Activated CD8-positive, alpha-beta memory T cell treated with anti-CD3 and anti-CD28 coated beads, Interleukin-2, amount 10 ng/mL, durations not matched to agents 7 days and 5 days (primary cell): ENCODE data around the gene FRMD7. TPM values are rescaled to one million over a fixed set of nuclear protein-coding genes. Genes with fewer than 3 reads are reported as not detected.
"Not testable (repeated sequence)": the region's sequence is repeated elsewhere in the genome, so short reads cannot be mapped to it uniquely, and the experiment has no call there.

Source experiments
- ATAC-seq: fragments of 150-1000 bp; cut with Tn5 transposase; one replicate; pipeline ENCODE4 v1.10.0; 2021; ENCODE audit warnings: moderate library complexity
- CTCF ChIA-PET: fragments of 350-600 bp; sonication (Branson Sonifier 250); formaldehyde crosslinking; loops from one replicate; lab custom pipeline; 2021; ENCODE audit warnings: antibody characterized with exemption; lab: Charles Lee
- DNase-seq: peaks from one replicate; pipeline ENCODE4 v3.0.0-alpha.2; 2020
- H3K27ac Mint-ChIP-seq: one replicate; pipeline ENCODE4 v1.8.0; 2021; ENCODE audit warnings: mild to moderate bottlenecking, mixed read lengths
- H3K27me3 Mint-ChIP-seq: one replicate; pipeline ENCODE4 v1.8.0; 2021; ENCODE audit warnings: mixed read lengths
- H3K36me3 Mint-ChIP-seq: one replicate; pipeline ENCODE4 v1.8.0; 2021; ENCODE audit warnings: mild to moderate bottlenecking, mixed read lengths
- H3K4me1 Mint-ChIP-seq: one replicate; pipeline ENCODE4 v1.8.0; 2021; ENCODE audit warnings: mixed read lengths
- H3K4me3 Mint-ChIP-seq: one replicate; pipeline ENCODE4 v1.8.0; 2021; ENCODE audit warnings: mild to moderate bottlenecking, moderate library complexity, mixed read lengths
- H3K9me3 Mint-ChIP-seq: one replicate; pipeline ENCODE4 v1.8.0; 2022; ENCODE audit warnings: low read depth, mixed read lengths
- total RNA-seq, 2 experiments: library from RNA; stranded (reverse); gene quantifications; one replicate each; pipeline ENCODE4 v1.2.3, GENCODE V29; 2021

FRMD7 gene
- total RNA-seq, 2 experiments from 2014 or later: not detected

DNA sequence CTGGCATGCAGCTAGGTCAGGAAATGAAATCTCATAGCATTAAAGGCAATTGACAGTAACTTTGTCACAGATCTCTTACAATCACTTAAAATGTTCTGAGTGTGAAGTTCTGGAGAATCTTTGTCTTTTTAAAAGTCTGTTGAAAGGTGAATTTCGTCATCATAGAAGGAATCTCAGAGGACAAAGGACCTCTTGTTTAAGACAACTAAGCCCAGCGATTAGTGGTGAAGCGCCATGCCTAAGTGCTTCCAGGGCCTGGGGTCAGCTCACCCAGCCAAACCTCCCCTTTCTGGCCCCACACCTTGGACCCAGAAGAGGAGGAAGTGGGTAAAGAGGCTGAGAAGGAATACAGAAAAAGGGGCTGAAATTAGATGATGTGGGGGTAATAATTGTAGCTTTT lies 8.5 kb downstream of the FRMD7 start:
- no peaks in the 10 kb centered on the region for H3K36me3 Mint-ChIP-seq
- CTCF ChIA-PET: no interaction called here
- H3K4me1 Mint-ChIP-seq: no peaks in the 10 kb centered on the region
- no peaks in the 10 kb centered on the region for H3K9me3 Mint-ChIP-seq
- ATAC-seq: no peak
- no peak overlapping the region for H3K4me3 Mint-ChIP-seq
- no peaks in the 10 kb centered on the region for H3K27me3 Mint-ChIP-seq
- no peak for DNase-seq
- H3K27ac Mint-ChIP-seq: no peak overlapping the region

GRCh38 chrX:132118358-132118757 lies 9.5 kb downstream of the FRMD7 start:
- Mint-ChIP-seq H3K4me1 (no peaks in the 10 kb centered on the region), H3K27ac (no peak overlapping the region), H3K4me3 (no peak overlapping the region), H3K27me3 (no peaks in the 10 kb centered on the region), H3K36me3 (no peaks in the 10 kb centered on the region), H3K9me3 (no peaks in the 10 kb centered on the region)
- no peak for DNase-seq
- no peak for ATAC-seq
- CTCF ChIA-PET: no interaction called here

DNA sequence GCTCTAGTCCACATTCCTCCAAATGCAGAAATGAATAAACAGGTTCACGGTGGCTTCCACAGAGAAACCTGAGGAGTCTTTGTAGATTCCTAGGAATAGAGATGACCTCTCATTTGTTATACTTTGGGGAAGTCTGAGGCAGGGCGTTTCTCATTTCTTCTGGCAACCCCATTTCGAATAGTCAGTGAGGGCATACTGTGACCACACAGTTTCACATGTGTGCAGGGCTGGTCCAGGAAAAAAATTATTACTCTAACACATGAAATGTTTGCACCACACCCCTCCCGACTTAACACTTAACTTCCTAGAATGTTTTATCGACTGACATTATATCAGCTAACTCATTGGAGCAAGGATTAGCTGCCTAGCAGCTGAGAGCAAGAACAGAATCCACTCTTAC lies 12.0 kb downstream of the FRMD7 start:
- Mint-ChIP-seq H3K9me3 (no peaks in the 10 kb centered on the region), H3K4me3 (no peak overlapping the region), H3K27ac (no peak overlapping the region), H3K4me1 (no peaks in the 10 kb centered on the region), H3K27me3 (no peaks in the 10 kb centered on the region), H3K36me3 (no peaks in the 10 kb centered on the region)
- CTCF ChIA-PET: no interaction called here
- ATAC-seq: no peak
- DNase-seq: no peak

DNA sequence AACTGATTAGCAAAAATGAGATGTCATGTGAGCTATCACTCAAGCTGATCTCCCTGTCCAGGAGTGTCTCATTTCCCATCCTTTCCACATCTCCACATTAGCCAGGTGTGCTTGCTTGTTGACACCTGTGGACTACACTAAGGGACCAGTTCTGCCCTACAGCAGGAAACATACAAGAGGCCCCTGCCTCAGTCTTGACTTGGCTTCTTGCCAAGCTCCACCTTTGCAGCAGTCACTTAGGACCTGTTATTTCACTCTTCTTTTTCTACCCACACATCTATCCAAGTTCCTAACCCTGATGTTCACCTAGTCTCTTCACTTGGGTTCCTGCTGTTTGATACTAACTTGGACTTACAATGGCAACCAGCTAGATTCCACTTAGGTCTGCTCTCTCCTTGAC lies 13.2 kb downstream of the FRMD7 start:
- Mint-ChIP-seq H3K4me3 (no peak overlapping the region), H3K4me1 (no peaks in the 10 kb centered on the region), H3K36me3 (no peaks in the 10 kb centered on the region), H3K27ac (no peak overlapping the region), H3K27me3 (no peaks in the 10 kb centered on the region), H3K9me3 (no peaks in the 10 kb centered on the region)
- CTCF ChIA-PET: no interaction called here
- DNase-seq (no peak), ATAC-seq (no peak)

GRCh38 chrX:132107291-132107690 lies 20.5 kb downstream of the FRMD7 start:
- no peak overlapping the region for H3K27ac Mint-ChIP-seq
- CTCF ChIA-PET: no interaction called here
- no peaks in the 10 kb centered on the region for H3K36me3 Mint-ChIP-seq

DNA sequence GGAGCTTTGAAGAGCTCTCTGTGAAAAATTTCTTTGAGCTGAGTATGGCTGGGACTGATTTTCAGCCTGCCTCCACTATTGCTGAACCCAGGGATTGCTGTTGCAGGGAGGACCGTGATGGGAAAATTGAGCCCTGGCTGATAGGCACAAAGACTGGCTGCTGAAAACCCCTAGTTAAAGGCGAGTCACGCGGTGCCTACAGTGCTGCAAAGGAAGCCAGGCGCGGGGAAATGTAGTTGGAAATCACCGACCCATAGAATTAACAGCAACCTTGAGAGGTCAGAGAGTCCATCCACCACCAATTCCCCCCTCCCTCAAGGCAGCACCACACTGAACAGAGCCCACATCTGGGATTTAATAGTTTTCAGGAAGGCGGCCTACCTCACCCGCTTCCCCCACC lies 26.0 kb downstream of the FRMD7 start:
- Mint-ChIP-seq H3K4me3 (no peak overlapping the region), H3K27ac (no peak overlapping the region), H3K9me3 (no peaks in the 10 kb centered on the region), H3K27me3 (no peaks in the 10 kb centered on the region), H3K4me1 (no peaks in the 10 kb centered on the region), H3K36me3 (no peaks in the 10 kb centered on the region)
- no peak for ATAC-seq
- DNase-seq: no peak
- CTCF ChIA-PET: no interaction called here

More at GRCh38 chrX:132107291-132107690, 20.5 kb downstream of the FRMD7 start:
- DNase-seq (no peak), ATAC-seq (no peak)
- Mint-ChIP-seq H3K4me1 (no peaks in the 10 kb centered on the region), H3K27me3 (no peaks in the 10 kb centered on the region), H3K9me3 (no peaks in the 10 kb centered on the region), H3K4me3 (no peak overlapping the region)

DNA sequence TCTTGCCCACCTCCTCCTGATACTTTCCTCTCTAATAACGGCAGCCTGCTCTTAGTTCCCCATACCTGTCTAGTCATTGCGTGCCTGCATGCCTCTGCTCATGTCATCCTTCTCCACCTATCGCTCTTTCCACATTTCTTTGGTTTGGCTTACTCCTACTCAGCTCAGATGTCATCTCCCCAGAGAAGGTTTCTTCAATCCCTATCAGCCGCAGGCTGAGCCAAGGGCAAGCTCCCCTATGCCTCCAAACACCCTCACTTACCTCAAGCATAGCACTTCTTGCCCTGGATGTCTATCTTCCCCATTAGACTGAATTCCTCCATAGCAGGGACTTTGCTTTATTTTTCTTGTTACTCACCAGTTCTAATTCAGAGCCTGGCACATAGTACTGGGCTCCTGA lies 26.6 kb downstream of the FRMD7 start:
- Mint-ChIP-seq H3K27ac (no peak overlapping the region), H3K36me3 (no peaks in the 10 kb centered on the region), H3K9me3 (no peaks in the 10 kb centered on the region), H3K4me3 (no peak overlapping the region), H3K27me3 (no peaks in the 10 kb centered on the region), H3K4me1 (no peaks in the 10 kb centered on the region)
- DNase-seq (no peak), ATAC-seq (no peak)
- CTCF ChIA-PET: no interaction called here

GRCh38 chrX:132098704-132099103 lies 29.1 kb downstream of the FRMD7 start:
- H3K9me3 Mint-ChIP-seq, H3K27me3 Mint-ChIP-seq, H3K4me3 Mint-ChIP-seq, H3K27ac Mint-ChIP-seq, ATAC-seq, H3K36me3 Mint-ChIP-seq, H3K4me1 Mint-ChIP-seq, DNase-seq, CTCF ChIA-PET: not testable (repeated sequence)

- ATAC-seq (no peak), DNase-seq (no peak)
- CTCF ChIA-PET: interaction anchor here (1.1 kb wide), 1 partner anchor 127 kb away, joined by 4 read pairs; no protein-coding TSS in a partner anchor
- Mint-ChIP-seq H3K27me3 (no peaks in the 10 kb centered on the region), H3K36me3 (no peaks in the 10 kb centered on the region), H3K9me3 (no peaks in the 10 kb centered on the region), H3K4me1 (peaks cover 12% of the 10 kb centered on the region), H3K4me3 (no peak overlapping the region), H3K27ac (no peak overlapping the region)
Measured at GRCh38 chrX:132094164-132094563, 33.7 kb downstream of the FRMD7 start.

DNA sequence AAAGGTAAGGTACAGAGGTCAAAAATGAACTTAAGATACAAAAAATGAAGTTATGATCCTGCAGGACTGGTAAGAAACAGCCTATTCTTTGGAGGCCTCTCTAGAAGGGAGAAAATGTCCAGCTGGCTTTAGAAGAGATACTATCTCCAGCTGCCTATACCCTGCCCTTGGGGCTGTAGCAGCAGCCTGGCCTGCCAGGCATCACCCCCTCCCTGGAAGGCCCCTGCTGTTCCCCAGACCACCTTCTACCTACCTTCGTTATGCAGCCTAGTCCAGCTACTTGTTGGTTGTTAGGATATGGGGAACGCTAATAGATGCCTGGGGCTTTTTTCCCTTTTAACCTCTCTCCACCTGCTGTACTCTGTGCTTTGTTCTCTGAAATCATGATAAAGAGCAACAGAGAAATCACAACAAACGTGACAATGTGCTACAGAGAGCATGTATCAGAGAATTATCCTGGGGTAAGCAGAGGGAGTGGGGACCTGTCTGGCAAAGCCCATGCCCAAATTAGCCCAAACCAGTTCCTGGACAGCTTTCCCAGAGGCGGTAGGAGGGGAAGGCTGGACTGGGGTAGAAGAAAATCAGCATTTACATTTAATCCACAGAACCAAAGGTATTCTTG lies 34.5 kb downstream of the FRMD7 start:
- ATAC-seq: no peak
- no peaks in the 10 kb centered on the region for H3K36me3 Mint-ChIP-seq
- no peaks in the 10 kb centered on the region for H3K27me3 Mint-ChIP-seq
- peaks cover 12% of the 10 kb centered on the region for H3K4me1 Mint-ChIP-seq
- H3K9me3 Mint-ChIP-seq: no peaks in the 10 kb centered on the region
- no peak overlapping the region for H3K4me3 Mint-ChIP-seq
- no peak overlapping the region for H3K27ac Mint-ChIP-seq
- CTCF ChIA-PET: interaction anchor here (1.1 to 2.9 kb wide), 3 partner anchors 126 to 252 kb away, joined by 3 to 19 read pairs (median 4); partner anchors contain the start of gene RAP2C
- no peak for DNase-seq

- CTCF ChIA-PET: interaction anchor here (0.5 to 2.9 kb wide), 17 partner anchors 11 to 539 kb away, joined by 3 to 19 read pairs (median 4); partner anchors contain the start of gene RAP2C
- no peak overlapping the region for H3K27ac Mint-ChIP-seq
- no peaks in the 10 kb centered on the region for H3K9me3 Mint-ChIP-seq
- DNase-seq (peak; percentile 64), ATAC-seq (peak; percentile 69)
- no peaks in the 10 kb centered on the region for H3K27me3 Mint-ChIP-seq
- H3K4me1 Mint-ChIP-seq: peaks cover 12% of the 10 kb centered on the region
- no peak overlapping the region for H3K4me3 Mint-ChIP-seq
- no peaks in the 10 kb centered on the region for H3K36me3 Mint-ChIP-seq
Measured at GRCh38 chrX:132092439-132093065, 35.3 kb downstream of the FRMD7 start.

GRCh38 chrX:132090403-132091159 lies 37.2 kb downstream of the FRMD7 start:
- DNase-seq (no peak), ATAC-seq (no peak)
- no peaks in the 10 kb centered on the region for H3K27me3 Mint-ChIP-seq
- H3K9me3 Mint-ChIP-seq: no peaks in the 10 kb centered on the region
- peaks cover 12% of the 10 kb centered on the region for H3K4me1 Mint-ChIP-seq
- no peak overlapping the region for H3K4me3 Mint-ChIP-seq
- CTCF ChIA-PET: interaction anchor here (2.9 kb wide), 1 partner anchor 129 kb away, joined by 19 read pairs; the partner anchor contains the start of gene RAP2C
- H3K36me3 Mint-ChIP-seq: no peaks in the 10 kb centered on the region
- no peak overlapping the region for H3K27ac Mint-ChIP-seq

- Mint-ChIP-seq H3K9me3 (no peaks in the 10 kb centered on the region), H3K4me3 (no peak overlapping the region), H3K4me1 (peaks cover 12% of the 10 kb centered on the region), H3K36me3 (no peaks in the 10 kb centered on the region), H3K27me3 (no peaks in the 10 kb centered on the region), H3K27ac (no peak overlapping the region)
- CTCF ChIA-PET: no interaction called here
- no peak for ATAC-seq
- DNase-seq: no peak
Measured at GRCh38 chrX:132088864-132089263, 39.0 kb downstream of the FRMD7 start.
